ENCODE results near the gene ZNF474. TPM values are rescaled to one million over a fixed set of nuclear protein-coding genes. Genes with fewer than 3 reads are reported as not detected.
A peak's percentile ranks its signal among the peaks of the same experiment; 100 is the strongest.

Gene ZNF474
- total and polyA plus RNA-seq, 7 donors: 0.05 to 0.77 (median 0.16) TPM; not detected in 2

DNA sequence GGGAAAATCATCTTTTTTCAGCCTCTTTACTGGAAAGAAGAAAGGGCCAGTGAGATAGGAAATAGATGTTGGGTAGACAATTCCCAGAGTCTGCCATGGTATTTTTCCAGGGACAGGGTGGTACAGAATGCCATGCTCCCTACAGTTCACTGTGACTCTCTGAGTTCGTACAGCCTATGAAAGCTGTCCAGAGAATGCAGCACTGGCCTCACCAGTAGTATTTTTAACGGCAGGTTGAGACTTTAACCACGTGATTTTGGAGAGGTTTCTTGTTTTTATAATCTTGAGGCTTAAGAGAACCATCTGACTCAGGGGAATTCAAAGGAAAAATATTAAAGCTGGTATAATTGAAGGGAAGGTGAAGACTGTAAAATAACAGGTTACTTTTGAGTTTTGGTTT is 10.1 kb upstream of the ZNF474 start:
- TF ChIP-seq CTCF (IDR thresholded peaks at IDR 0.05): no peak
- H3K4me1 ChIP-seq: no peaks in the 10 kb centered on the region
- H3K9me3 ChIP-seq: no peaks in the 10 kb centered on the region
- no peak overlapping the region for H3K4me3 ChIP-seq
- DNase-seq (no peak), ATAC-seq (no peak)
- WGBS, 3 donors: 53 to 64% (median 57%) methylated on average over 3 of the region's 3 CpGs
- H3K27ac ChIP-seq: no peak overlapping the region
- H3K27me3 ChIP-seq (ENCODE audit: insufficient read depth in 3 of 3, low read length in 2 of 3): no peaks in the 10 kb centered on the region
- no peaks in the 10 kb centered on the region for H3K36me3 ChIP-seq (ENCODE audit: insufficient read depth in 1 of 2, low read depth in 1 of 2)
- intact Hi-C loops (cut with DNase I): no loop called here

DNA sequence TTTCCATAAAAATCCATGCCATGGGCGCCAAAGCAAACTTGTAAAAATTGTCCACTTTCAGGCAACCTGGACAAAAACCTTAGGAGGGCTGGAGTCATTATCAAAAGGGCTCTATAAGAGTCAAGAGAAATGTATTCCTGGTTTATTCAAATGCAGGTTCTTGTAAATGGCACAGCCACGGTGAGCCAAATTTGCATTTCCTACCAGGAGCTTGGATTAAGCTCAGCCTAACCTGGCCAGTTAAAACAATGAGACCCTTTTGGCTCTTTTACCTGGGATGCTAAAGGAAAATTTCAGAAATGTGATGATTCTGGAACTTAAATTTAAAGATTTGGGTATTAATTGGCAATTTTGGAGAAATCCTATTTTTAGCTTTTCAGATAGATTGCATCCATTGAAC is 8.9 kb upstream of the ZNF474 start:
- H3K9me3 ChIP-seq: no peaks in the 10 kb centered on the region
- TF ChIP-seq CTCF (IDR thresholded peaks at IDR 0.05): no peak
- H3K27ac ChIP-seq: no peak overlapping the region
- intact Hi-C loops (cut with DNase I): no loop called here
- no peaks in the 10 kb centered on the region for H3K36me3 ChIP-seq (ENCODE audit: insufficient read depth in 1 of 2, low read depth in 1 of 2)
- H3K4me3 ChIP-seq: no peak overlapping the region
- no peaks in the 10 kb centered on the region for H3K4me1 ChIP-seq
- ATAC-seq: no peak
- no peak for DNase-seq
- WGBS, 3 donors: 79 to 92% (median 86%) methylated on average over 2 of the region's 2 CpGs
- no peaks in the 10 kb centered on the region for H3K27me3 ChIP-seq (ENCODE audit: insufficient read depth in 3 of 3, low read length in 2 of 3)

DNA sequence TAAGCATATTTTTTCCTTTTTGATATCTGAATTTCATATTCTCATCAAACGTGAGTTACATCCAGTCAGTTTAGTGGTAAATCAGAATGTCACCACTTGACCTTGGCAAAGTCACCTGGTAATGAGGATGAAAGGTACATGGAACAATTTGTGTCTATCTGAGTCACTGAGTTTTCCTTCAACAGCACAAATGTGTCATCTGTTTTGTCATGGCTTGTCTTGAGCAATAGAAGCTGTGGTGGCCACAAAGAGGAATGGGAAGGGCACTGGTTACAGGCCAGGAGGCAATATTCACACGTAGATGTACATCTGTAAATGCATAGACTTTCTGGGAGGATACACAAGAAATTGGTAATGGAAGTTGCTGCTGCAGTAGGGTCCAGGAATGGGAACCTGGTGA is 8.4 kb upstream of the ZNF474 start:
- TF ChIP-seq CTCF (IDR thresholded peaks at IDR 0.05): no peak
- Histone ChIP-seq H3K27ac (no peak overlapping the region), H3K27me3 (ENCODE audit: insufficient read depth in 3 of 3, low read length in 2 of 3) (no peaks in the 10 kb centered on the region), H3K36me3 (ENCODE audit: insufficient read depth in 1 of 2, low read depth in 1 of 2) (no peaks in the 10 kb centered on the region), H3K4me3 (no peak overlapping the region), H3K9me3 (no peaks in the 10 kb centered on the region), H3K4me1 (no peaks in the 10 kb centered on the region)
- WGBS, 3 donors: 77 to 91% (median 81%) methylated on average over 2 of the region's 2 CpGs
- intact Hi-C loops (cut with DNase I): no loop called here
- ATAC-seq (peak in 2 of 4 donors; percentile 44 to 63), DNase-seq (no peak)

DNA sequence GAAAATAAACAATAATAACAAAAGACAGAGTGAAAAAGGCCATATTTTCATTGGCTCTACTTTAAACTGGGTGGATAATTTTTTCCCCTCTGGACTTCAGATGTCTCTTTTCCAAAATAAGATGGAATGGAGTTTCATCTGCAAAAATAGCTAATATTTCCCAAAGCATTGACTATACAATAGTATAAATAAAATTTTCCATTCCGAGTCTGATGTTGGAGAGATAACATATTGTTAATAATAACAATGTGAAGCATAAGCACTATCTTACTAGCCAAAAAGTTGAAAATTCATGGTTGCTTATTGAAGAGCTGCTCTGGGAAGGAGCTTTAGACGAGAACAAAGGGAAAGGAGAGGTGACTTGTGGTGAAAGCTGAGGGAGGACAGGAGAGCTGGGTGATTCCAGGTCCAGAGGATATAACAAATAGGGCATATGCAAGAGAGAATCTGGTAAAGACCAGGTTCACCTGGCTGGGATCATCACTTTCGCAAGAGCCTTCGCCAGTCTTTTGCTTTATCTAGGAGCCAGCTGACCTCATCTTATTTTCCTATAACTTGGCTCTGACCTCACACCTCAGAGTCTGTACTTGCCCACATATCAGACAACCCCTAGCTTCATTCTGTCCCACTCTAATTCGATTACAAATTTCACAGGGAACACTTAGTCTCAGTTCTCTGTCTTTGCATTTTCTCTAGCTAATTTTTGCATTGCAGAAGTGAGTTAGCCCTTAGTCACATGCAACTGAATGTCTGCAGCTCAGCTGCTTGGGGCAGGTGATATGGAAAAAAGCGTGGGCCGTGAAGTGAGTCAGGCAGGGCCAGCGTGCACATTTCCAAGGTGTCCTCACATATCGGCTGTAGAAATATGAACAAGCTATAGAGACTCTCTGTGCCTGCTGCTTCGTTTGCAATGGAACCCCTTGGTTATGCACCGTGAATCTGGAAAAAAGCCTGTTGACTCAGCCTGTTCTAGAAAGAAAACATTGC is 7.6 kb upstream of the ZNF474 start:
- Histone ChIP-seq H3K4me1 (no peaks in the 10 kb centered on the region), H3K9me3 (no peaks in the 10 kb centered on the region), H3K4me3 (no peak overlapping the region), H3K27ac (no peak overlapping the region), H3K27me3 (ENCODE audit: insufficient read depth in 3 of 3, low read length in 2 of 3) (no peaks in the 10 kb centered on the region), H3K36me3 (ENCODE audit: insufficient read depth in 1 of 2, low read depth in 1 of 2) (no peaks in the 10 kb centered on the region)
- ATAC-seq (peak in 1 of 4 donors; percentile 57), DNase-seq (no peak)
- no peak for TF ChIP-seq CTCF (IDR thresholded peaks at IDR 0.05)
- WGBS, 3 donors: 87 to 90% (median 88%) methylated on average over 11 of the region's 11 CpGs
- intact Hi-C loops (cut with DNase I): no loop called here

Measured in psoas muscle (tissue), 8 donors.